ENCODE measurements around the gene SH3RF3.

Gene SH3RF3

DNA sequence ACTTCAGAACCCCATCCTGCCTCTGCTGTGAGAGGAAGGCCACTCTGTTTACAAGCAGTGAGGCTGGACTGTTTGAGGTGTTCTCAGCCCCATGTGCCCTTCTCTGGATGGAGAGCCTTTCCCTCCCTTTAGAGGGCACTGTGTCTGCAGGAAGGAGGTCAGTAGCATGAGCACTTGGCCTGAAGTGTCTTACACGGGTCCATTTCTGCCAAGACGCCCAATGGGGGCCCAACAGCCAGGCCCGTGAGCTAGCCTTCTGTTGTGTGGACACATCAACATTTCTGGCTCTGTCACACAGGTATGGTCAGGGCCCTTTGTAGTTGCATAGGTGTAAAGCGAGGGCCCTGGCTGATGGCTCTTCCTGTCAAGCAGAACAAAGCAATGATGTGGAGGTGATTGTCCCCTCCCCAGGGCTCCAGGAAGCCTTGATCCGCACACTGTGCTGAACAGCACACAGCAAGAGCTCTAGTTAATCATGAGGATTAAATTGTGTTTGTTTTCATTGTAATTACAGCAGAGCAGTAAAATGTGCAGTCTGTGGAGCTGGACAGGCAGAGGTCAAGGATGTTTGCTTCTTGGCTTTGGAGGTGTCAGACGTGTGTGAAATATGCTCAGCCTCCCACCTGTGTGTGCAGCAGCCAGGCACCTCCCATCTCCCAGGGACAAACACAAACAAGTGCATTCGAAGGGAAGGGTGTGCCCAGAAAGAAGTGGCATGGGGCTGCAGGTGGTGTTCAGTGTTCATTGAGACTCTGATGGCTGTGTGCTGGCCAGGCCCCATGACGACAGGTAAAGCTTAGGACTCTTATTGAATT lies 132.1 kb downstream of the SH3RF3 start:
- peak; percentile 37 for DNase-seq (ENCODE audit: low read depth, low spot score)

DNA sequence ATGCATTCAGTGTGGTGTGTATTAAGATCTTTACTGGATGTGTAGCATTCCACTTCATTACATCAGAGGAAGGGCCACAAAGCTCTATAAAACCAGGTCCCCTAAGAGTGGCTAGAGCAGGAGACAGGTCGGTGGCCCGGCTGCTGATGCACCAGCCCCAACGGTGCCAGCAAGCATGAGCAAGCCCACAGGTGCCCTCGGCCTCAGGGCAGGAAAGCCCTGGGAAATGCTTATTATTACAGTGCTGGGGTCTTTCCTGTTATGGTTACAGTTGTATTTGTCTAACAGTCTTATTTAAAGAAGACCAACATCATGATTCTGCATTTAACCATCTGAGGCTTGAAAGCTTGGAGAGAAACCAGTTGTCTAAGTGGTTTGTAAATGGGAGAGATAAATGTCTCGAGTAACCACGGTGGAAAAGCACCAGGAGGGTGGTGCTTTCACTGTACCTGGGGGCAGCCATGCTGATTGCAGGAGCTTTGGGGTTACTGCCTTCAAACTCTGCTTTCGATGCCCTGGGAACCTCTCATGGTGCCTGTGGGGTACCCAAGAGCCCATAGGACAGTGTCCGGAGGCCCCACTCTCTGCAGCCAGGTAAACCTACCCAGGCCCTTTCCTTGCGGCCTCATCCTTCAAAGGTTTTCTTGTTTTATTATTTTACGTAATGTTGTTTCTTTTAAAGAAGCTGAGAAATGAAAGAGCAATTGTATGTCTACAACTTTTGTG lies 133.1 kb downstream of the SH3RF3 start:
- no peak for DNase-seq (ENCODE audit: low read depth, low spot score)

DNA sequence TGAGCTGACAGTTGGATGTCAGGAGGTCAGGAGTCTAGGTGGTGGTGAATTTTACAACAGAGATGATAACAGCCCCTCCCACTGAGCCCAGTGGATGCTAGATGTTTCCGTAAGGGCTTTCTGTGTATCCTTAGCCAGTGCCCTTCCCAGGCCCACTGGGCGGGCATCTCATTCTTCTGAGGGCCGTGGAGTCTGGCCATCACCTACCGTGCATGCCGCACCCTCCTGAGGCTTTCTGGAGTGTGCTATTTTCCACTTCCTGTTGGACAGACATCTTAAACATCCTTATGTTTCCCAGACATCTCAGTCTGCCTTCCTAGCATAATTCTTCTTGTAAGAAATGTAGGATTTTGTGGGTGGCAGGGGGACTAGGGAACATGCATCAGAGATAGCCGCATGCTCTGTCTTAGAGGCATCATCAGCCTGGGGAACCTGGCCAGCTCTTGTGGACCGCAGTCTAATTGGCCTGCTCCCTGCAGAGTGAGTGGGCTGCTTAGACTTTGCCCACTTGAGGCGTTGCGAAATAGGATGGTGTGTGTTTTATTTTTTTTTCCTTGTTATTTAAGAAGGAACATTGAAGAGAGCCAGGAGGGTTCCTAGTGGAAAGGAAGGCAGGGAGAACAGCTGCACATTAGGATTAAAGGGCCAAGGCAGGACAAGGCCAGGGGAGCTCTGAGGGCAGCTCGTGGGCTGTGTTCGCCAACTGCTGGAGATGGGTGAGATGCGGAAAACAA lies 135.8 kb downstream of the SH3RF3 start:
- no peak for DNase-seq (ENCODE audit: low read depth, low spot score)

DNA sequence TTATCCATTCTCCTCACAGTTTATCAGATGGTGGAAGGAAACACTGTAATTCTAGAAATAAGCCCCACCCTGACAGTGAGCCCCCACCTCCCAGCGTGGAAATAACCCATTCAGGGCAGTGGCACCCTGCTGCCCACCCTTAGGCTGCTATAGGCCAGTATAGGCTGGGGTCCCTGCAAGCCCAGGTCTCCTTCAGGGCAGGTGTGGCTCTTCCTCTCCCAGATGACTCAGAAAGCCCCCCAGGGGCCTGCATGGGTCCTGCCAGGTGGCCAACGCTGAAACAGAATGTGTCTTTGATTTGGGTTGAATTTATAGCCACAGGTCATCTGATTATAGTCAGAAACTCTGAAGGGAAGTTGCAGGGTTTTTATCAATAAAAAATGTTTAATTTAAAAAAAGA lies 136.4 kb downstream of the SH3RF3 start:
- DNase-seq (ENCODE audit: low read depth, low spot score): no peak

DNA sequence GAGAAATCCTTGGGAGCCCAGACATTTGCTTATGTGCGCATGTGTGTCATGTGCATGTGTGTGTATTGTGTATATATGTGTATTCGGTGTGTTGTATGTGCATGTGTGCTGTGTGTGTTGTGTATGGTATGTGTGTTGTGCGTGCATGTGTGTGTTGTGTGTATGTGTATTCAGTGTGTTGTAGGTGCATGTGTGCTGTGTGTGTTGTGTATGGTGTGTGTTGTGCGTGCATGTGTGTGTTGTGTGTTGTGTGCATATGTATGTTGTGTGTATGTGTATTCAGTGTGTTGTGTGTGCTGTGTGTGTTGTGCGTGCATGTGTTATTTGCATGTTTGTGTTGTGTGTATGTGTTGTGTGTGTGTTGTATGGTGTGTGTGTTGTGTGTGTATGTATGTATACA lies 136.9 kb downstream of the SH3RF3 start:
- DNase-seq (ENCODE audit: low read depth, low spot score): no peak

DNA sequence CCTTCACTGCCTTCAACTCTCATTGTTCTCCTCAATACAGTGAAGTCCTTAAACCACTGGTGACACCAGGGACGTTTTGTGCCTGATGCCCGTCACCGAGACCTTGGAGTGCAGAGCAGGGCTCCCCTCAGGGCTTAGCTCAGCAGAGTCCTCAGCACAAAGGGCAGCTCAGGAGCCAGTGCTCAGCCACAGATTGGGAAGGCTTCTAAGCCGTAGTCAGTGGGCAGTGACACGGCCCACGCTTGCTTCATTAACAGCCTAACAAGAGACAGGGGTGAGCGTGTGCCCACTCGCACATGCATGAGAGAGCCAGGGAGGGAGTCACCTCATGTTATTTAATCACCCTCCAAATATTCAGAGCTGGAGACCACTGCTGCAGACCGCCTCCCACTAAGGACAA lies 137.5 kb downstream of the SH3RF3 start:
- DNase-seq (ENCODE audit: low read depth, low spot score): no peak

DNA sequence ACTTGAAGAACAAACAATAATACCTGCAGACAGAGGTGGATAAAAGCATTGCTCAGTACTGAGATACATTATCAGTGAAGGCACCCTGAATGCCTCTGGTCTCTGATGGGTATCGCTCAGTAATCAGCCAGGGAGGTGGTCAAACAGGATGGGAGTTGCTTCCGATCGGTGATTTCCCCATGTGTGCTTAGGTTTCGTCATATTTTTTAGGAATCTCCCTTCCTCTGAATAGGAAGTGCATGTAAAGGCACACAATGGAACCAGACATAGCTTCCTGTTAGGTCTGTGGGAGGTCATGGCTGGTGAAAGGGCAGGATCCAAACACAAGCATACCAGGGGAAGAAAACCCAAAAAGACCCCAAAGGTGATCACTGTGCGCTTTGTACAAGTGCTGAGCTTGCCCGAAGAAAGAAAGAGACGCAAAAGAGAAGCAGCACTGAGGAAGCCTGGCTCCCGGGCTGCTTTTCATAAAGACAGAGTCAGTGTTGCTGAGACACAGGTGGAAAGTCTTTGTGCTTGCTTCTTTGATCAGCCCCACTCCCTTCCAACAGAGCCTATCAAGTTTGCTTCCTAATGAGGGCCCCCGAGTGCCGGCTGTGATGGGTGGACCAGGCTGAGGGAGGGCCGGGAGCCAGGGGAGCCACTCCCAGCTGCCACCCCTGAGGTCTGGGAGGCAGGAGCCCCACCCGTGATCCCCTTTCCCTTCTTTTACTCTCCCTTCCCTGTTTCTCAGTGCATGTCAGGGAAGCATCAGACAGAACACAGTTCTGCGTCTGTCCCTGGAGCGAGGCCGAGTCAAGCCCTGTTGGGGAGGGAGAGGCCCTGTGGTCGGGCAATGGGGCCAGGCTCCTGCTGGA lies 138.2 kb downstream of the SH3RF3 start:
- DNase-seq (ENCODE audit: low read depth, low spot score): no peak

DNA sequence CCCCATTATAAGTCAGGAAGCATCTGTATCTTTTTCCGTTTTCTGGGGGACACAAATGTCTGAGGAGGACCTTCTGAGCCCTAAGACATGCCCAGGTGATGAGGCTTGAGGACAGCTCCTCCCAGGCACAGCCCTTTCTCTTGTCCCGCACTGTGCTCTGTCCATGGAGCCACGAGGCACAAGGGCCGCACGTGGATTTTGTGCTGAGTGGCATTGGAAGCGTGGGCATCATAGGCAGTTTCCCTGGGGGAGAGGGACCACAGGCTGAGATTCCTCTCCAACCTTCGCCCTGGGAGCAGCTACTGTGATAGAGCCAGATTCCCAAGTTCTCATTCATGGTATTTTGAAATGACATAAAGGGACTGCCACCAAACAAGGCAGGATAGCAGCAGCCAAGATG lies 139.9 kb downstream of the SH3RF3 start:
- no peak for DNase-seq (ENCODE audit: low read depth, low spot score)

DNA sequence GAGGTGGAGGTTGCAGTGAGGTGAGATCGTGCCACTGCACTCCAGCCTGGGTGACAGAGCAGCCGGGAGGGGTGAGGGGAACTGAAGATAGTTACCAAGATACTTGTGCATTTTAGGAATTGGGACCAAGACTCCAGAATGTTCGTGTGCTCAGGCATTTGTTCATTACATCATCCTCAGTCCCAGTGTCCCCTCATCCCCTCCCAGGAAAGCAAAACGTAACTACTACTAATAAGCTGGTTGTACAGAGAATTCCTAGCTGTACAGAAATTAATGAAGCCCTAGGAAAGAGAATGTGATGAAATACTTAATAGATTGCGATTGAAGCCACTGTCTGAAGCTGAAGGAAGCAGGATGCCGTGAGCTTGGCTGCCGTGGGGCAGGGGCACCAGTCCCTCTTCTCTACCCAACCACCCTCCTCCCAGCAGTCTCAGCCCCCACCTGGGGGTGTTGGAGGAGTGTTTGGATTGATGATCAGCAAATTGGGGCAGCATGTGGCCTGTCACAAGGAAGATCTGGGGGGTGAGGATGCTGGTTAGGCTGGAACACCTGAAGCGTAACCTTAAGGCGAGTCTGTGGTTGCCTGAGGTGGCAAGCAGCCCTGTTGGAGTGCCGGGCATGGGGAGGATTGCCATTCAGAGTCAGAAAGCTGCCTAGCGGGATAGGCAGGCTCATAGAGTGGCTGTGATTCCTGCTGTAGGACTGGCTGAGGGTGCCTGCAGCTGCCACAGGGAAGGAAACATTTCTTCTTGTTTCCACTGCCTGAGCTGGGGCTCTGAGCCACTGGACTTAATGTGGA lies 140.9 kb downstream of the SH3RF3 start:
- no peak for DNase-seq (ENCODE audit: low read depth, low spot score)

DNA sequence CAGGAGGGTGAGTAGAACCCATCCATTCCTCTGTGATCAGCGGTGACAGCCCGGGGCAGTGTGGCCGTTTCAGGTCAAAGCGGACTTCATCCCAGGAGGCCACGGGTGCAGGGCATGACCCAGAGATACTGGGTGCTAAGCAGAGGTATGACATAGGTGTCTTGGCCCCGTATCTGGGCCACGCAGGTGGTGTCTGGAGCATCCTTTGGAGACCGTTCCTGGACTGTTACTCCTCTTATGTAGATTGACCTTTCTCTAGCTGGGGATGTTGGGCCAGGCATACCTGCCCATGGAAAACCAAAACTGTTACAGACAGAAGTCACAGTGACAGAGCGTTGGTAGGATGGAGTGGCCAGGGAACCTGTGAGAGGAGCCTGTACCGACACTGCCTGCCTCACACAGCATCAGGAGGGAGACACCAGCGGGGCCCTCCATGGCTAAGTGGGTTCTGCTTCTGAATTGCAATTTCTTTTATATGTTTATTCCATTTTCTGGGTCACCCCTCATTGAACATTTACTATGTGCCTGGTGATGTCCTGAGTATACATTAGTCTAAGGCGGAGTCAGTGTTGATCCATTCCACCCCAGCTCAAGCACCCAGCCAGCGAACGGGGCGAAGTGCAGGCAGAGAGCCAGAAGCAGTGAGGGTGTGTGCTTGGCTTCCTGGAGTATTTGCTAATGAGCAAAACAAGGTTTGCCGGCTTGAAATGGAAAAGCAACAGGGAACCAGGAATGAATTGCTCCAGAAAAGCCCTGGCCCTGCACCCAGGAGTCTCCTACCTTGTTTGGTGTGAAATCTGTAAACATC lies 141.7 kb downstream of the SH3RF3 start:
- DNase-seq (ENCODE audit: low read depth, low spot score): no peak

DNA sequence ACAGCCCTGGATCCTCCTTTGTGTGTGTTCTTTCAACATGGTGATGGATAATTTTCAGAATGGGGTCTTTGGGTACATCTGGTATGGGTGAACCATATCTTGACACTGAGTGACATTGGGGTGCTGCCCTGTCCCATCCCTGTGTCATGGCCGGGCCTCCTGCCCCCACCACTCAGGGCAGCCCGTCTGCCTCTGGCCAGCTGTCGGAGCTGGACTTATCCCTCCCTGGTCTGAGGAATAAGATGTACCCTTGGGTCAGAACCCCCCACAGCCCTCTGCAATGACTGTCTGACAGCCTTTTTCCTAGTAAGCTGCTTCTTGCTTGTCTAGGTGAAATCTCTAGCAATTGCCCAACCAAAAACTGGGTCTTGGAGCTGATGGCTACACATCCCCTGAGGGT lies 142.9 kb downstream of the SH3RF3 start:
- DNase-seq (ENCODE audit: low read depth, low spot score): no peak

DNA sequence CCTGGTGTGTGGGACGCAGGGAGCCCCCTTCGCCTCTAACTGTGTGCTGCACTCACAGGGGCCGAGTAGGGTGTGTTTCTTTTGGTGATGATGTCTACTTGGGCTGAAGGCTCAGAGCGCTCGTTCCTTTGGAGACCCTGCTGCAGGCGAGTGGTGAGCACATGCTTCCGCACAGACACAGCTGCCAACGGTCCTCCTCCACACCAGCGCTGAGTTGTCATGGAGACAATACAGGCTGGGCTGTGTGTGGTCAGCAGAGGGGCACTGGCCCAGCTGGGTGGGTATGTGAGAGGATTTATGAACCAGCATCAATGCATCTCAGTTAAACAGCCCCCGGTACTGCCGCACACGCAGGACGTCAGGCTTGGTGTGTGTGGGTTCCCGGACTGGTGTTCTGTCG lies 143.5 kb downstream of the SH3RF3 start:
- no peak for DNase-seq (ENCODE audit: low read depth, low spot score)

DNA sequence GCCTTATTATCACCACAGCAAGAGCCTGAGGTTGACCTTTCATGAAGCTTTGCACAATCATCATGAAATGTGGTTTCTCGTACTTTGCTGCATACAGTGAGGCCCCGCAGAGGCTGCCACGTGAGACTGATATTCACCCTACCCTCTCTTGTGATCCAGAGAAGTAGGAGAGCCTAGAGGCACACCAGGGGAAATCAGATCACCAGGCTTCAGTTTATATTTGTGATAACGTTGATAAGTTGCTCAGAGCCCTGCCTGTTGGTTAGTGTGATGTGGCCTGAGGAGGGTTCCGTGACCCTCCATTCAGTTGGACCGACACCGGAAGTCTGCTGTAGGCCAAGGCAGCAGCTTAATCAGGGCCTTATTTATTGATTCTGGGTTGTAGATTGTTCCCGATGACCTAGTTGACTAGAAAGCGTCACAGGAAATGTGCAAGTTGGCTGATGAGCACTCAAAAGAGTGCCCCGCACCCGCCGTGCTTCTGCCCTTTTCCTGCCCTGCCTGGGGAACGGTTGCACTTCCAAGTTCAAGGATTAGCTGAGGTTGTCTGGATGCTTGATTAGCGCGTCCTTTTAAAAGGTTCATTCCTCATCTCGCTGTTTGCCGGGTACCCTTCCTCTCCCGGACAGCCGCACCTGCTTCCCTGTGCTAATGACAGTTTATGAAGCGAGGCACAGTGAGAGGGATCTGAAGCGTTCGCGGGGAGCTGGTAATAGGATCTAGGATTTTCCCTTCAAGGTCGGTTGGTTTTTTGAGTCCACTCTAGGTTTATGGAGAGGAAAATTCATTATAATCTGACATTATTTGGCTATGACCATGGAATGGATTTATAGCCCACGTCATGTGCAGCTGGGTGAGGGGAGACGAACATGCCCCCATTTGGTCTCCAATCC lies 146.4 kb downstream of the SH3RF3 start:
- no peak for DNase-seq (ENCODE audit: low read depth, low spot score)

DNA sequence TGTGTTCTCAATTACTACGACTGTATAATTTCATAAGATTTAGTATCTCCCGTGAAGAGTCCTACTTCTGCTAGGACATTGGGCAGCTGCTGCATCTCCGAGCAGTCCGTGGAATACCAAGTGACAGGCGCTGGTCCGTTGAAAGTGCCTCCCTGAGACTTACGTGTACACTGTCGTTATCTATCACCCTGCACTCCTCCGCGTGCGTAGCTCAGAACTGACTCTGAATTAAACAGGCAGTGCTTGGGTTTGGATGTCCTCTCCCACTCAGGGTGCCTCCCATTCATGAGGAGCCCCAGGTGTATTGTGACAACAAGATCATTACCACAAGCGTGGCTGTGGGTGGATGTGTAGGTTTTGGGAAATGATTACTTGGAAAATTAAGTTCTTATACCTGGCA lies 148.4 kb downstream of the SH3RF3 start:
- no peak for DNase-seq (ENCODE audit: low read depth, low spot score)

DNA sequence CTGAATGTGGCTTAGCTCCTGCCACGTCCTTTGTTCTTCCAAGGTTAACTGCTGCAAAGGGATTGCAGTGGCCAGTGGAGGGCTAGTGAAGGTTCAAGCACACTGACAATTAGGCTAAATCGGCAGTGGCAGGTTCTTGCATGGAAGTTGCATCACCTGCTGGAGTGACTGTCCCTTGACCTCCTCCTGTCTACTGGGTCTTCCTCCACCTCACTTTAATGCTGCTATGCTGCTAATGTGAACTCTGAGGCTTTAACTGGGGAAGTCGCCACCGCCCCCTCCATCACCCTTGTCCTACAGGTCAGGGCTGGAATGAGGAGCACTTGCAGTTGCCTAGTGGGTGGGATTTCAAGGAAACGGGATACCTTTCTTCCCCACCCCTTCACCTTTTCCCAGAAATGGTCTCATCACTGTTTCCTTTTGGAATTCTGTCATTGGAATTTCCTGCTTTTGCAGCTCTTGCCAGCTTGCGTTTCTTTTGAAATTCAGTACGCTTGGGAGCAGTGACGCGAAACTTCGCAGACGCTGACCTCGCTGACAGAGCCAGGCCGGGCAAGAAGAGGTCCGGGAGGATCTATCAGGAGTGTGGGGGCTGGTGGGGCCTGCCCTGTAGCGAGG lies 150.3 kb downstream of the SH3RF3 start:
- peak; percentile 47 for DNase-seq (ENCODE audit: low read depth, low spot score)

DNA sequence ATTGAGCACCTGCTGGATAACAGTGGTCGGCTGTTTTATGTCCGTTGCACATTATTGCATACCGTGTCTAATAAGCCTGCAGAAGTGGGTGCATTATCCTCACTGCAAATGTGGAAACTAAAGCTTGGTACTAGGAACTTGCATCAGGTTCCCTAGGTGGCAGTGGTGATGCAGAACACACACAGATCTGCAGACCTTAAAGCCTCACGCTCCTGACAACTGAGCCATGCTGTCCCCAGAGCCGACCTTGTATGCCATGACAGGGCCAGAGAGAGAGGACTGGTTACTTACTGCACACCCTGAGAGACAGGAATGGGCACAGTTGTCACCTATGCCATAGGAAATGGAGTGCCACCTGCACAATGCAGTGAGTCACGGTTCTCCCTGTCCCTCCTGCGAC lies 151.8 kb downstream of the SH3RF3 start:
- no peak for DNase-seq (ENCODE audit: low read depth, low spot score)

DNA sequence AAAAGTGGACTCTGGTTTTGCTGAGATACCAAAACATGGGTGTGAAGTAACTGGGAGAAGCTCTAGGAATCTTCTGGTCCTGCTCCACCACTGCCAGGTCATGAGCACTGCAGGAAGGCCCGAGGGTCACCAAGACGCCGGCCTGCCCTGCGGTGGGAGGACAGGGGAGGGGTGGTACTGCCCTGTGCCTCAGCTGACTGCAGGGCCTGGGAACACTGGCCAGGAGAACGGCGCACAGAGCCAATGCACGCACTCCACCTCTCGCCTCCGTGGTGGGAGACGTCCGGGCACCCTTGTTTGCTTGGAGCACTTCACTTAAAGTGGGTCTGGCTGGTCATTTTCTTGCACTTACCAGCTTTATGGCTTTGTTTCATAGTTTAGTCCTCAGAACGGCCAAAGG lies 153.4 kb downstream of the SH3RF3 start:
- DNase-seq (ENCODE audit: low read depth, low spot score): no peak

DNA sequence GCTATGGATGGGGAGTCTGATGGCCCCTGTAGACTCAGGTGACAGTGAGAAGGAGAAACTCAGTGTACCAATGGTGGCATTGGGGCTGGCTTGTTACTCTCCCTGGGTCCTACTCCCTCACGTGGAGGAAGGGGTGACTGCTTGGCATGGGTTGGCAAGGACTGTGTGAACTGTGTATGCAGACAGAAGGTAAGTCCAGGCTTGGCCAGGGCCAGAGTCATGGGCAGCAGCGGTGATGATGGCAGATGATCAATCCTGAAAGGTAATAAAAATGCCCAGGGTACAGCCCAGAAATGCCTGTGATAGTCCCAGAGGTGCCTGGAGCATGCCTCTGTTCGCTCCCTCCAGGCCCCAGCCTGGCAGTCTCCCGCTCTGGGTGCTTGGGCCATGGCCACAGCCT lies 153.9 kb downstream of the SH3RF3 start:
- no peak for DNase-seq (ENCODE audit: low read depth, low spot score)
